PC-9 (cell line): Measurements from ENCODE around the gene PNMA8B. TPM values are rescaled to one million over a fixed set of nuclear protein-coding genes. Genes with fewer than 3 reads are reported as not detected.

Experiments used
- BruUV-seq: library from RNA; stranded (reverse); fragments of 400-500 nt; replicated peaks from 2 replicates; lab custom pipeline; 2021; lab: Mats Ljungman, UMichigan
- CTCF ChIA-PET: fragments of 300-600 bp; sonication (Branson Sonifier 250); formaldehyde crosslinking; loops from one replicate; lab custom pipeline; 2022; ENCODE audit warnings: antibody characterized with exemption; lab: Charles Lee
- POLR2A ChIA-PET: fragments of 300-600 bp; sonication (Branson Sonifier 250); formaldehyde crosslinking; loops from one replicate; lab custom pipeline; 2022; ENCODE audit warnings: antibody characterized with exemption; ENCODE audit not compliant: unreplicated experiment; lab: Charles Lee
- DNase-seq, 2 experiments: peaks; one replicate each; pipeline versions ENCODE4 v3.0.0 to v3.0.0-alpha.2; 2015 to 2022; ENCODE audit warnings: mixed read lengths in 1 of 2
- H2AFZ ChIP-seq: fragments of 200-600 bp; sonication (generic); 2 replicates; pipeline ENCODE4 v1.8.1; 2017; ENCODE audit warnings: antibody characterized with exemption
- H3F3A ChIP-seq: fragments of 200-600 bp; sonication (generic); 2 replicates; pipeline ENCODE4 v1.8.1; 2017; ENCODE audit warnings: antibody characterized with exemption, mild to moderate bottlenecking, low read depth; ENCODE audit not compliant: insufficient read depth
- H3K27ac ChIP-seq: fragments of 200-600 bp; sonication (generic); 2 replicates; pipeline ENCODE4 v1.6.1; 2016; ENCODE audit warnings: mixed run types
- H3K27me3 ChIP-seq: fragments of 200-600 bp; sonication (generic); 2 replicates; pipeline ENCODE4 v1.6.1; 2016; ENCODE audit warnings: low read depth, mixed run types; ENCODE audit not compliant: insufficient read depth
- H3K36me3 ChIP-seq: fragments of 200-600 bp; sonication (generic); 2 replicates; pipeline ENCODE4 v1.6.1; 2016; ENCODE audit warnings: low read depth, mixed run types
- H3K4me1 ChIP-seq: fragments of 200-600 bp; sonication (generic); replicated peaks from 2 replicates; pipeline ENCODE4 v1.6.1; 2016; ENCODE audit warnings: mixed run types; ENCODE audit not compliant: insufficient read depth
- H3K4me2 ChIP-seq: fragments of 200-600 bp; sonication (generic); 2 replicates; pipeline ENCODE4 v1.6.1; 2017; ENCODE audit warnings: mixed run types
- H3K4me3 ChIP-seq: fragments of 200-600 bp; sonication (generic); 2 replicates; pipeline ENCODE4 v1.6.1; 2016; ENCODE audit warnings: mixed run types
- H3K79me2 ChIP-seq: fragments of 200-600 bp; sonication (generic); 2 replicates; pipeline ENCODE4 v1.6.1; 2017; ENCODE audit warnings: low read depth, mixed run types
- H3K9me2 ChIP-seq: fragments of 200-600 bp; sonication (generic); 2 replicates; pipeline ENCODE4 v1.8.1; 2017; ENCODE audit warnings: mild to moderate bottlenecking; ENCODE audit not compliant: insufficient read depth
- H3K9me3 ChIP-seq: fragments of 200-600 bp; sonication (generic); 2 replicates; pipeline ENCODE4 v1.8.1; 2016; ENCODE audit warnings: low read depth; ENCODE audit not compliant: insufficient read depth
- H4K20me1 ChIP-seq: fragments of 200-600 bp; sonication (generic); 2 replicates; pipeline ENCODE4 v1.8.1; 2017; ENCODE audit not compliant: insufficient read depth
- EZH2 ChIP-seq: fragments of 200-600 bp; sonication (generic); IDR thresholded peaks from 2 replicates; pipeline ENCODE4 v1.8.0; 2017; ENCODE audit warnings: antibody characterized with exemption, low read depth
- intact Hi-C: fragments of 100-400 bp; cut with micrococcal nuclease; formaldehyde crosslinking; loops from one replicate; pipeline ENCODE4 v1.10.0; 2022; ENCODE audit not compliant: unreplicated experiment
- total RNA-seq: library from RNA; stranded (reverse); gene quantifications from 2 replicates; pipeline ENCODE4 v1.2.3, GENCODE V29; 2021
- TF ChIP-seq, protein P1 (sequence below): fragments of 200-600 bp; sonication (generic); conservative IDR thresholded peaks from 2 replicates; pipeline ENCODE4 v1.6.1; 2017; ENCODE audit warnings: mixed run types, antibody characterized with exemption, mild to moderate bottlenecking, moderate library complexity

PNMA8B gene
- total RNA-seq, 1 experiment from 2014 or later, result not detected

DNA sequence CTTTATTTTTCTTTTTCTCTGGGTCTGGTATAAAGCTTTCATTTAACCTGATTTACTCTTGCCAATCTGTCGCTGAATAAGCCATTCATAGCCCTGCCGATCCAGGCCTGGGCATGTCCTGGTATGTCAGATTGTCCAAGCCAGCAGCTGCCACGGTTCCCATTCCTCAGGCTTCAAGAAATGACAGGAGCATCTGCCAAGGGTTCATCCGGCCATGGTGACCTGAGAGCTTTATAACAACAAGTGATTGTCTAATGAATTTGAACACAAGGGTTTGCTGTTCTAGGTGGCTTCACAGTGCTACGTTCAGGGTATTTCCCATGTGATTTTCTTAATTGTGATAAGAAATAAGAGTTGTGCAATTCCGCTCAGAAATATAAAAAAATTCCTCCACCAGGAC lies 44.3 kb downstream of the PNMA8B start:
- no peak for DNase-seq
- Histone ChIP-seq H3K36me3 (no peaks in the 10 kb centered on the region), H2AFZ (no peak overlapping the region), H4K20me1 (no peaks in the 10 kb centered on the region), H3K9me2 (no peaks in the 10 kb centered on the region), H3K9me3 (no peaks in the 10 kb centered on the region), H3K27me3 (peaks cover 53% of the 10 kb centered on the region), H3K79me2 (no peaks in the 10 kb centered on the region), H3F3A (no peaks in the 10 kb centered on the region), H3K4me1 (no peaks in the 10 kb centered on the region), H3K4me2 (no peak overlapping the region), H3K4me3 (no peak overlapping the region), H3K27ac (no peak overlapping the region)
- POLR2A ChIA-PET, result interaction anchor here (0.7 kb wide), 1 partner anchor 548 kb away, joined by 7 read pairs; no protein-coding TSS in a partner anchor
- CTCF ChIA-PET, result no interaction called here
- BruUV-seq, result no TSS peak
- TF ChIP-seq EZH2, result no peak
- TF ChIP-seq, protein P1, sequence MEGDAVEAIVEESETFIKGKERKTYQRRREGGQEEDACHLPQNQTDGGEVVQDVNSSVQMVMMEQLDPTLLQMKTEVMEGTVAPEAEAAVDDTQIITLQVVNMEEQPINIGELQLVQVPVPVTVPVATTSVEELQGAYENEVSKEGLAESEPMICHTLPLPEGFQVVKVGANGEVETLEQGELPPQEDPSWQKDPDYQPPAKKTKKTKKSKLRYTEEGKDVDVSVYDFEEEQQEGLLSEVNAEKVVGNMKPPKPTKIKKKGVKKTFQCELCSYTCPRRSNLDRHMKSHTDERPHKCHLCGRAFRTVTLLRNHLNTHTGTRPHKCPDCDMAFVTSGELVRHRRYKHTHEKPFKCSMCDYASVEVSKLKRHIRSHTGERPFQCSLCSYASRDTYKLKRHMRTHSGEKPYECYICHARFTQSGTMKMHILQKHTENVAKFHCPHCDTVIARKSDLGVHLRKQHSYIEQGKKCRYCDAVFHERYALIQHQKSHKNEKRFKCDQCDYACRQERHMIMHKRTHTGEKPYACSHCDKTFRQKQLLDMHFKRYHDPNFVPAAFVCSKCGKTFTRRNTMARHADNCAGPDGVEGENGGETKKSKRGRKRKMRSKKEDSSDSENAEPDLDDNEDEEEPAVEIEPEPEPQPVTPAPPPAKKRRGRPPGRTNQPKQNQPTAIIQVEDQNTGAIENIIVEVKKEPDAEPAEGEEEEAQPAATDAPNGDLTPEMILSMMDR, result no peak
- intact Hi-C loops, result no loop called here

DNA sequence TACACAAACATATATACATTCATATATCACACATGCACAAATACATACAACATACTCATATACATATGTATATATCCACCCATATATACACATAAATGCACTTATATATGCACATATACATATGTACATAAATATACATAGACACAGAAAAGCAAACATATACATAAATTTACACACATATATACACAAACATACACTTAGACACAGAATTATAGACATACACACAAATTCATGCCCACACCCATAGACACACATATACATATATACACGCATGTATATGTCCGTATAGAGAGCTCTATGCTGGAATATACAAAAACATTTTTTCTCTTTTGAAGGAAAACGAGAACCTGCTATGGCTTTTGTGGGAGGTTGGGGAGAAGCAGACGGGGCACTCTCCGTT lies 44.9 kb downstream of the PNMA8B start:
- no peak overlapping the region for H2AFZ ChIP-seq
- intact Hi-C loops, result no loop called here
- TF ChIP-seq, protein P1, result no peak
- TF ChIP-seq EZH2, result no peak

DNA sequence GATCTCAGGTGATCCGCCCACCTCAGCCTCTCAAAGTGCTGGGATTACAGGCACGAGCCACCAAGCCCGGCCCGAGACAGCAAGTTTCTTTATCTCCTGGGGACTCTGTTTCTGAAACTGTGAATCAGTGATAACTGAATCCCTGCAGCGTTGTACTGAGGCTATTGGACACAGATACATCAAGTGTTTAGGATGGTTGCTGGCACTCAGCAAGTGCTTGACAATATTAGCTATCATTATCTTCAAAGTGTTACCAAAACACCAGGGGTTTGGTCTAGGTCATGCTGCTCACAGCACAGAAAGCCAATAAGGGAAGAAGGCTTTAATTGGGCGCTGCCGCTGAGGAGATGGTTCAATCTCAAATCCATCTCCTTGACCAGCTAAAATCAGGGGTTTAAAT lies 46.4 kb downstream of the PNMA8B start:
- ChIA-PET CTCF (no interaction called here), POLR2A (no interaction called here)
- BruUV-seq, result no TSS peak
- no peak overlapping the region for H2AFZ ChIP-seq
- H3K9me2 ChIP-seq, result no peaks in the 10 kb centered on the region
- H3K4me3 ChIP-seq, result no peak overlapping the region
- H3K9me3 ChIP-seq, result no peaks in the 10 kb centered on the region
- DNase-seq, result no peak
- no peaks in the 10 kb centered on the region for H3K4me1 ChIP-seq
- H3K4me2 ChIP-seq, result no peak overlapping the region
- TF ChIP-seq EZH2, result no peak
- TF ChIP-seq, protein P1, result no peak
- no peak overlapping the region for H3K27ac ChIP-seq
- H3F3A ChIP-seq, result no peaks in the 10 kb centered on the region
- H3K79me2 ChIP-seq, result no peaks in the 10 kb centered on the region
- intact Hi-C loops, result no loop called here
- H4K20me1 ChIP-seq, result no peaks in the 10 kb centered on the region
- peaks cover 40% of the 10 kb centered on the region for H3K27me3 ChIP-seq
- no peaks in the 10 kb centered on the region for H3K36me3 ChIP-seq

More for the DNA sequence above, 44.9 kb downstream of the PNMA8B start:
- ChIA-PET POLR2A (no interaction called here), CTCF (no interaction called here)
- no peak overlapping the region for H3K4me3 ChIP-seq
- no peaks in the 10 kb centered on the region for H3K79me2 ChIP-seq
- H3K27me3 ChIP-seq, result peaks cover 47% of the 10 kb centered on the region
- no peak overlapping the region for H3K27ac ChIP-seq
- no peaks in the 10 kb centered on the region for H3K4me1 ChIP-seq
- no TSS peak for BruUV-seq
- no peaks in the 10 kb centered on the region for H3K9me3 ChIP-seq
- H4K20me1 ChIP-seq, result no peaks in the 10 kb centered on the region
- no peaks in the 10 kb centered on the region for H3K9me2 ChIP-seq
- no peaks in the 10 kb centered on the region for H3F3A ChIP-seq
- DNase-seq, result no peak
- no peaks in the 10 kb centered on the region for H3K36me3 ChIP-seq
- no peak overlapping the region for H3K4me2 ChIP-seq
